Measurements from ENCODE around the gene FANCC.

DNA sequence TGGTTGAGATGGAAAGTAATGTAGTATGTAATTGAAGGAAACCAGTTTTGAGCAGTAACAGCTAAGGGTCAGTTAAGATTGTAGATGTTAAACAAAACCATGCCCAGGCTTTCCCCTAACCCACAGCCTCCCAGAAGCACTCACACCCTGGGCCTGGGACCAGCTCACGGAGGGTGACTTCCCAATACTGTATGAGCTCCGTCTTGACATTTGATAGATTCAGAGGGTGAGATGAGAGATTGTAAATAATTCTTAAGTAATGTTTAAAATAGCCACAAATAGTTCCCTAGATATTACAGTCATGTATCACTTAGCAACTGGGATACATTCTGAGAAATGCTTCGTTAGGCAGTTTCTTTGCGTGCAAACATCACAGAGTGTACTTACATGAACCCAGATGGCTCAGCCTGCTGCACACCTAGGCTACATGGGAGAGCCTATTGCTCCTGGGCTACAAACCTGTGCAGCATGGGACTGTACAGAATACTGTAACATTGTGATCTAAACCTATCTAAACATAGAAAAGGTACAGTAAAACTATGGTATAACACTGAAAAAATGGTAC, 140.7 kb downstream of the FANCC start:
- TF ChIP-seq KDM5A (IDR thresholded peaks at IDR 0.05; ENCODE audit: low read length) (no peak), POLR2AphosphoS5 (IDR thresholded peaks at IDR 0.05; ENCODE audit: low read depth, low read length) (no peak), SRF (IDR thresholded peaks at IDR 0.05; ENCODE audit: low read depth, low read length) (no peak), POLR2A (IDR thresholded peaks at IDR 0.05; ENCODE audit: control extremely low read depth in 1 of 2, low read depth in 2 of 2, low read length in 2 of 2) (no peak), GABPA (IDR thresholded peaks at IDR 0.05; ENCODE audit: borderline replicate concordance, insufficient read depth, low read length) (no peak)
- TF ChIP-seq, protein P1, sequence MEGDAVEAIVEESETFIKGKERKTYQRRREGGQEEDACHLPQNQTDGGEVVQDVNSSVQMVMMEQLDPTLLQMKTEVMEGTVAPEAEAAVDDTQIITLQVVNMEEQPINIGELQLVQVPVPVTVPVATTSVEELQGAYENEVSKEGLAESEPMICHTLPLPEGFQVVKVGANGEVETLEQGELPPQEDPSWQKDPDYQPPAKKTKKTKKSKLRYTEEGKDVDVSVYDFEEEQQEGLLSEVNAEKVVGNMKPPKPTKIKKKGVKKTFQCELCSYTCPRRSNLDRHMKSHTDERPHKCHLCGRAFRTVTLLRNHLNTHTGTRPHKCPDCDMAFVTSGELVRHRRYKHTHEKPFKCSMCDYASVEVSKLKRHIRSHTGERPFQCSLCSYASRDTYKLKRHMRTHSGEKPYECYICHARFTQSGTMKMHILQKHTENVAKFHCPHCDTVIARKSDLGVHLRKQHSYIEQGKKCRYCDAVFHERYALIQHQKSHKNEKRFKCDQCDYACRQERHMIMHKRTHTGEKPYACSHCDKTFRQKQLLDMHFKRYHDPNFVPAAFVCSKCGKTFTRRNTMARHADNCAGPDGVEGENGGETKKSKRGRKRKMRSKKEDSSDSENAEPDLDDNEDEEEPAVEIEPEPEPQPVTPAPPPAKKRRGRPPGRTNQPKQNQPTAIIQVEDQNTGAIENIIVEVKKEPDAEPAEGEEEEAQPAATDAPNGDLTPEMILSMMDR (IDR thresholded peaks at IDR 0.05; ENCODE audit: control extremely low read depth in 1 of 3, insufficient read depth in 1 of 3, low read depth in 1 of 3, low read length in 3 of 3), result no peak
